A549 (cell line): ENCODE data around the gene MINAR1. TPM values are rescaled to one million over a fixed set of nuclear protein-coding genes. Genes with fewer than 3 reads are reported as not detected.

Source experiments
- ATAC-seq, 2 experiments: fragments of 200-7000 bp in 1 of 2; fragments of >200 bp in 1 of 2; cut with Nextera tagmentation in 1 of 2; cut with Tn5 transposase in 1 of 2; 3 replicates each; pipeline versions ENCODE4 v1.8.0 to v1.9.1; 2018 to 2020; ENCODE audit warnings: mild to moderate bottlenecking in 1 of 2, moderate library complexity in 1 of 2
- CTCF ChIA-PET: fragments of 300-600 bp; sonication (Branson Sonifier 250); formaldehyde crosslinking; extraction: SDS; loops from one replicate; lab custom pipeline; 2021; ENCODE audit warnings: antibody characterized with exemption, inconsistent platforms; lab: Yijun Ruan, JAX
- POLR2A ChIA-PET: fragments of 350-600 bp; formaldehyde crosslinking; extraction: SDS; loops from one replicate; lab custom pipeline; 2021; ENCODE audit warnings: antibody characterized with exemption, inconsistent platforms; lab: Yijun Ruan, JAX
- DNase-seq, 2 experiments: peaks; one replicate each; pipeline versions ENCODE4 v3.0.0 to v3.0.0-alpha.2; 2011 to 2016; ENCODE audit warnings: low read depth in 1 of 2, low spot score in 1 of 2
- FAIRE-seq: peaks from 2 replicates; lab custom pipeline; 2011; peaks lifted over from hg19 to GRCh38; lab: Jason Lieb, UNC
- H3K27ac ChIP-seq, 2 experiments: fragments of >200 bp; sonication (Bioruptor Twin); formaldehyde crosslinking; 3 replicates each; pipeline ENCODE4 v1.5.1; 2016 to 2017
- H3K4me1 ChIP-seq: fragments of >200 bp; sonication (Bioruptor Twin); formaldehyde crosslinking; 3 replicates; pipeline ENCODE4 v1.6.1; 2016
- H3K4me2 ChIP-seq: fragments of >200 bp; sonication (Bioruptor Twin); formaldehyde crosslinking; 3 replicates; pipeline ENCODE4 v1.6.1; 2016
- H3K4me3 ChIP-seq: fragments of >200 bp; sonication (Bioruptor Twin); formaldehyde crosslinking; 3 replicates; pipeline ENCODE4 v1.5.1; 2016
- H3K9me3 ChIP-seq: fragments of >200 bp; sonication (Bioruptor Twin); formaldehyde crosslinking; 3 replicates; pipeline ENCODE4 v1.6.1; 2016
- ATOH8 ChIP-seq: fragments of 250-450 bp; sonication (Bioruptor Pico); IDR thresholded peaks from 2 replicates; pipeline ENCODE4 v1.5.0; 2020; ENCODE audit warnings: low read depth, mild to moderate bottlenecking, moderate library complexity
- BHLHE40 ChIP-seq: IDR thresholded peaks from 2 replicates; pipeline ENCODE4 v1.6.1; 2012; ENCODE audit warnings: low read depth, low read length, inconsistent platforms
- CBX2 ChIP-seq: fragments of 200-600 bp; sonication (generic); IDR thresholded peaks from 2 replicates; pipeline ENCODE4 v1.6.1; 2016; ENCODE audit warnings: low read depth, mild to moderate bottlenecking, borderline replicate concordance
- EP300 ChIP-seq, 2 experiments: fragments of >200 bp; sonication (Bioruptor Twin); formaldehyde crosslinking; IDR thresholded peaks; 2 replicates in 1 of 2; 3 replicates in 1 of 2; pipeline ENCODE4 v1.6.1; 2016 to 2017
- ESRRA ChIP-seq: fragments of 150-350 bp; IDR thresholded peaks from 2 replicates; pipeline ENCODE4 v1.6.1; 2014; ENCODE audit warnings: mild to moderate bottlenecking, low read length, borderline replicate concordance
- FOSL2 ChIP-seq, 2 experiments: fragments of 450-650 bp in 1 of 2; fragments of >200 bp in 1 of 2; sonication (Bioruptor Twin) in 1 of 2; formaldehyde crosslinking; IDR thresholded peaks; 2 replicates each; pipeline versions ENCODE4 v1.5.0 to v1.6.1; 2016 to 2020; ENCODE audit warnings: mild to moderate bottlenecking in 1 of 2, moderate library complexity in 1 of 2
- FOXS1 ChIP-seq: fragments of 250-450 bp; sonication (Bioruptor Pico); IDR thresholded peaks from 2 replicates; pipeline ENCODE4 v1.5.0; 2020; ENCODE audit warnings: mild to moderate bottlenecking, moderate library complexity
- GATA3 ChIP-seq: IDR thresholded peaks from 2 replicates; pipeline ENCODE4 v1.6.1; 2012; ENCODE audit warnings: borderline replicate concordance
- HEYL ChIP-seq: fragments of 250-450 bp; sonication (Bioruptor Pico); IDR thresholded peaks from 2 replicates; pipeline ENCODE4 v1.8.0; 2021; ENCODE audit warnings: mild to moderate bottlenecking, moderate library complexity
- HMGXB4 ChIP-seq: fragments of 250-450 bp; sonication (Bioruptor Pico); IDR thresholded peaks from 2 replicates; pipeline ENCODE4 v1.5.0; 2021; ENCODE audit warnings: mild to moderate bottlenecking, moderate library complexity, borderline replicate concordance
- HOXA7 ChIP-seq: fragments of 250-450 bp; sonication (Bioruptor Pico); IDR thresholded peaks from 2 replicates; pipeline ENCODE4 v1.5.0; 2020; ENCODE audit warnings: mild to moderate bottlenecking, moderate library complexity
- KDM5A ChIP-seq: fragments of 200-600 bp; sonication (generic); IDR thresholded peaks from 2 replicates; pipeline ENCODE4 v1.6.1; 2016; ENCODE audit warnings: antibody characterized with exemption, mild to moderate bottlenecking
- MAFK ChIP-seq: fragments of 450-650 bp; IDR thresholded peaks from 2 replicates; pipeline ENCODE4 v1.6.1; 2014; ENCODE audit not compliant: partially characterized antibody
- MYC ChIP-seq: IDR thresholded peaks from 2 replicates; pipeline ENCODE4 v1.6.1; 2012; ENCODE audit warnings: mild to moderate bottlenecking, inconsistent platforms, low read length, improper control_type of control experiment, borderline replicate concordance
- NFE2L2 ChIP-seq: fragments of 150-350 bp; conservative IDR thresholded peaks from 2 replicates; pipeline ENCODE4 v1.6.1; 2014; ENCODE audit warnings: low read length
- NPAS2 ChIP-seq: fragments of 250-450 bp; sonication (Bioruptor Pico); IDR thresholded peaks from 2 replicates; pipeline ENCODE4 v1.8.0; 2022; ENCODE audit warnings: mild to moderate bottlenecking, moderate library complexity, borderline replicate concordance
- PHF8 ChIP-seq: fragments of 200-600 bp; sonication (generic); IDR thresholded peaks from 2 replicates; pipeline ENCODE4 v1.6.1; 2016; ENCODE audit warnings: low read depth, mild to moderate bottlenecking, antibody characterized with exemption, moderate library complexity, borderline replicate concordance
- RAD21 ChIP-seq, 2 experiments: fragments of >200 bp in 1 of 2; sonication (Bioruptor Twin) in 1 of 2; formaldehyde crosslinking in 1 of 2; IDR thresholded peaks in 1 of 2; conservative IDR thresholded peaks in 1 of 2; 2 replicates in 1 of 2; 3 replicates in 1 of 2; pipeline ENCODE4 v1.6.1; 2012 to 2018; ENCODE audit warnings: inconsistent platforms in 1 of 2
- RARB ChIP-seq: fragments of 250-450 bp; sonication (Bioruptor Pico); IDR thresholded peaks from 2 replicates; pipeline ENCODE4 v1.8.0; 2021; ENCODE audit warnings: mild to moderate bottlenecking, moderate library complexity
- RNF2 ChIP-seq: fragments of 200-600 bp; sonication (generic); IDR thresholded peaks from 2 replicates; pipeline ENCODE4 v1.6.1; 2016; ENCODE audit warnings: low read depth, mild to moderate bottlenecking, antibody characterized with exemption, moderate library complexity, borderline replicate concordance
- TFCP2L1 ChIP-seq: fragments of 250-450 bp; sonication (Bioruptor Pico); IDR thresholded peaks from 2 replicates; pipeline ENCODE4 v1.5.0; 2021; ENCODE audit warnings: mild to moderate bottlenecking
- ZNF302 ChIP-seq: fragments of 250-450 bp; sonication (Bioruptor Pico); IDR thresholded peaks from 2 replicates; pipeline ENCODE4 v1.9.0; 2021; ENCODE audit warnings: inconsistent platforms, mild to moderate bottlenecking, moderate library complexity
- WGBS: methylation state at CpG from one replicate; pipeline ENCODE4 v1.1.6; 2017; ENCODE audit errors: missing lambda C conversion rate; 5-methylcytosine and 5-hydroxymethylcytosine counted together
- polyA plus RNA-seq, 4 experiments: library from polyadenylated mRNA; depleted of rRNA in 3 of 4; stranded (reverse); fragments of >200 nt; fragmentation: RNase III in 1 of 4; extraction: RNeasy Plus Mini Kit Qiagen cat#74134 plus additional on column Dnase treatment in 1 of 4; gene quantifications; 2 replicates in 3 of 4; 3 replicates in 1 of 4; pipeline ENCODE4 v1.2.3, GENCODE V29; 2011 to 2017
- TF ChIP-seq, protein P1 (sequence below): IDR thresholded peaks from 2 replicates; pipeline ENCODE4 v1.6.1; 2012; ENCODE audit warnings: low read depth, borderline replicate concordance
- TF ChIP-seq, protein P2 (sequence below): fragments of 200-600 bp; sonication (generic); IDR thresholded peaks from 2 replicates; pipeline ENCODE4 v1.6.1; 2016; ENCODE audit warnings: antibody characterized with exemption, mild to moderate bottlenecking, moderate library complexity

Gene MINAR1
- polyA plus RNA-seq, 2 of the 4 experiments (the other 2 are of a cell fraction) = 0.87 to 0.88 TPM

DNA sequence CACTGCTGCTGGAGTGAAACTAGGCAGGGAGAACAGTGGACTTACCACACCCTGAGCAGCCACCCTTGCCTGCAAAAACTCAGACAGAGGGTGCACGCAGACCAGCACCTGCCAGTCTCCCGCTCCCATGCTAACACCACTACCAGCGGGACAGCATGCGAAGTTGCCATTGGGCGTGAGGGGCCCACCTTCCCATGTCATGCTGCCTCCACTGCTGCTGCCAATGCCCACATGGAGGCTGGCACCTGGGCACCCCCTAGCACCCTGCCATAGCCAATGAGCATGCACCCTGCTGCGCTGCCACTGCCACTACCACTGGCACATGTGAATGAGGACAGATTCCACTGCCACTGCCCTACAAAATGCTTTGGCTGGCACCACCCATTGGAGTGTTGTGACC lies 19.7 kb upstream of the MINAR1 start (continued):
- TF ChIP-seq HMGXB4 (CRISPR knock-in tag) = no peak
- TF ChIP-seq CBX2 = no peak
- TF ChIP-seq HEYL = no peak
- no peak for TF ChIP-seq KDM5A
- TF ChIP-seq FOSL2 (IDR thresholded peaks at IDR 0.05) = no peak
- no peak for TF ChIP-seq FOSL2 (CRISPR knock-in tag; IDR thresholded peaks at IDR 0.05)
- no peak for TF ChIP-seq RNF2

- POLR2A ChIA-PET = no interaction called here
- Histone ChIP-seq H3K27ac (no peak overlapping the region), H3K4me3 (no peak overlapping the region), H3K9me3 (no peaks in the 10 kb centered on the region), H3K4me1 (no peaks in the 10 kb centered on the region), H3K4me2 (no peak overlapping the region)
- no peak for FAIRE-seq
- 89% methylated on average over 2 of the region's 2 CpGs for whole genome bisulfite sequencing
- CTCF ChIA-PET = interaction anchor here (0.9 to 7.6 kb wide), 5 partner anchors 10 to 577 kb away, joined by 3 to 37 read pairs (median 5); no protein-coding TSS in a partner anchor
- no peak for ATAC-seq
- TF ChIP-seq MYC = no peak
- TF ChIP-seq MAFK = no peak
- TF ChIP-seq PHF8 = no peak
- no peak for TF ChIP-seq KDM5A
- TF ChIP-seq ZNF302 = no peak
- TF ChIP-seq ATOH8 (CRISPR knock-in tag) = no peak
- TF ChIP-seq ESRRA = no peak
- no peak for TF ChIP-seq BHLHE40
- TF ChIP-seq FOXS1 (CRISPR knock-in tag) = no peak
- no peak for TF ChIP-seq NFE2L2
- DNase-seq = no peak
Observed at GRCh38 chr15:79416876-79417275, 15.3 kb upstream of the MINAR1 start.

- no peaks in the 10 kb centered on the region for H3K9me3 ChIP-seq
- H3K4me2 ChIP-seq = no peak overlapping the region
- CTCF ChIA-PET = interaction anchor here (1.0 to 7.6 kb wide), 5 partner anchors 12 to 431 kb away, joined by 3 to 37 read pairs (median 4); no protein-coding TSS in a partner anchor
- POLR2A ChIA-PET = no interaction called here
- 69% methylated on average over 9 of the region's 9 CpGs for WGBS
- no peak for FAIRE-seq
- DNase-seq = no peak
- no peak overlapping the region for H3K27ac ChIP-seq
- no peak for ATAC-seq
- H3K4me3 ChIP-seq = no peak overlapping the region
- no peaks in the 10 kb centered on the region for H3K4me1 ChIP-seq
- TF ChIP-seq, protein P1, sequence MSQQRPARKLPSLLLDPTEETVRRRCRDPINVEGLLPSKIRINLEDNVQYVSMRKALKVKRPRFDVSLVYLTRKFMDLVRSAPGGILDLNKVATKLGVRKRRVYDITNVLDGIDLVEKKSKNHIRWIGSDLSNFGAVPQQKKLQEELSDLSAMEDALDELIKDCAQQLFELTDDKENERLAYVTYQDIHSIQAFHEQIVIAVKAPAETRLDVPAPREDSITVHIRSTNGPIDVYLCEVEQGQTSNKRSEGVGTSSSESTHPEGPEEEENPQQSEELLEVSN = no peak
- TF ChIP-seq RAD21 (conservative IDR thresholded peaks at IDR 0.05 in 1 of 2, IDR thresholded peaks at IDR 0.05 in 1 of 2) (no peak), NFE2L2 (no peak), NPAS2 (CRISPR knock-in tag) (no peak), HMGXB4 (CRISPR knock-in tag) (no peak), TFCP2L1 (CRISPR knock-in tag) (no peak), EP300 (IDR thresholded peaks at IDR 0.05) (no peak), GATA3 (no peak), ATOH8 (CRISPR knock-in tag) (no peak), HOXA7 (no peak), RARB (CRISPR knock-in tag) (no peak), FOSL2 (IDR thresholded peaks at IDR 0.05) (no peak), FOSL2 (CRISPR knock-in tag; IDR thresholded peaks at IDR 0.05) (no peak)
- TF ChIP-seq, protein P2, sequence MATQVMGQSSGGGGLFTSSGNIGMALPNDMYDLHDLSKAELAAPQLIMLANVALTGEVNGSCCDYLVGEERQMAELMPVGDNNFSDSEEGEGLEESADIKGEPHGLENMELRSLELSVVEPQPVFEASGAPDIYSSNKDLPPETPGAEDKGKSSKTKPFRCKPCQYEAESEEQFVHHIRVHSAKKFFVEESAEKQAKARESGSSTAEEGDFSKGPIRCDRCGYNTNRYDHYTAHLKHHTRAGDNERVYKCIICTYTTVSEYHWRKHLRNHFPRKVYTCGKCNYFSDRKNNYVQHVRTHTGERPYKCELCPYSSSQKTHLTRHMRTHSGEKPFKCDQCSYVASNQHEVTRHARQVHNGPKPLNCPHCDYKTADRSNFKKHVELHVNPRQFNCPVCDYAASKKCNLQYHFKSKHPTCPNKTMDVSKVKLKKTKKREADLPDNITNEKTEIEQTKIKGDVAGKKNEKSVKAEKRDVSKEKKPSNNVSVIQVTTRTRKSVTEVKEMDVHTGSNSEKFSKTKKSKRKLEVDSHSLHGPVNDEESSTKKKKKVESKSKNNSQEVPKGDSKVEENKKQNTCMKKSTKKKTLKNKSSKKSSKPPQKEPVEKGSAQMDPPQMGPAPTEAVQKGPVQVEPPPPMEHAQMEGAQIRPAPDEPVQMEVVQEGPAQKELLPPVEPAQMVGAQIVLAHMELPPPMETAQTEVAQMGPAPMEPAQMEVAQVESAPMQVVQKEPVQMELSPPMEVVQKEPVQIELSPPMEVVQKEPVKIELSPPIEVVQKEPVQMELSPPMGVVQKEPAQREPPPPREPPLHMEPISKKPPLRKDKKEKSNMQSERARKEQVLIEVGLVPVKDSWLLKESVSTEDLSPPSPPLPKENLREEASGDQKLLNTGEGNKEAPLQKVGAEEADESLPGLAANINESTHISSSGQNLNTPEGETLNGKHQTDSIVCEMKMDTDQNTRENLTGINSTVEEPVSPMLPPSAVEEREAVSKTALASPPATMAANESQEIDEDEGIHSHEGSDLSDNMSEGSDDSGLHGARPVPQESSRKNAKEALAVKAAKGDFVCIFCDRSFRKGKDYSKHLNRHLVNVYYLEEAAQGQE = no peak
Observed at GRCh38 chr15:79418693-79419279, 13.3 kb upstream of the MINAR1 start.
